Glomerular visceral epithelial cell (primary cell): ENCODE measurements around the gene OTUD5.

Experiments used
- DNase-seq: peaks from one replicate; pipeline ENCODE4 v3.0.0-alpha.2; 2016; ENCODE audit errors: extremely low spot score

The OTUD5 gene

DNA sequence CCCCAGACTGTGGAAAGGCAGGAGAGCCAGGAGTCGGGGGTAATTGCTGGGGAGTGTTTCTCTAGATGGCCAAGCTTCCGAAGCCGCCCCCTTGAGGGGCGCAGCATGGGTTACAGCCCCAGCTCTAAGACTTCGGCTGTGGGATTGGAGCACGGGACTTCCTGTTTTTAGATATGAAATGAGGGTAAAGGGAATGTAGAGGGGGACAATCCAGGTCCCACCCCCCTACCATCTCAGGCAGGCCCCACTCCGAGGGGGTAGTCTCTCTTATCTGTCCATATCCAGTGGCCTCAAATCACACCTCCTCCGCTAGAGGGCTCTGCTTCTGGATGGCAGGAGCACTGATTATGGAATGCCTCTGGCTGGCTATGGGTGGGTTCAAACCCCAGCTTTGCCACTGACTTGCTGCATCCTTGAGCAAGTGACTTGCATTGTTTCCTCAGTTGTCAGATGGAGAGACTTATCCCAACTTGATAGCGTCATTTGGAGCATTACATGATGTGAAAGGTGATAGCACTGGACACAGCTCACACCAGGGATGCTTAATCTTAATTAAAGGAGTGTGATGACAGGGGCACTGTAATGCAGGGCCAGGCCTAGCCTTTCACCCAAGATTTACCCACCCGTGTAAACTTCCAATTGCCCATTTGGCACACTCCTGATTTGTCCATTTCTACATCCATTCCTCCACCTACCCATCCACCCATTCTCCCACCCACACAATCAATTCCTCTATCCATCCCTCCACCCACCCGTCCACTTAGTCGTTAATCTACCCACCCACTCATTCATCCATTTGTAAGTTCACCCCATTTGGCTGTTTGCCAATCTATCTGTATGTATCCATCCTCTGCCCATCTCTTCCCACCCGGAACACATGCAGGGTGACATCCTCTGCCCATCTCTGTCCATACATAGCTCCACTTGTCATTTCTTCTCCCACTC is 15.1 kb upstream of the OTUD5 start:
- DNase-seq = peak; percentile 51

DNA sequence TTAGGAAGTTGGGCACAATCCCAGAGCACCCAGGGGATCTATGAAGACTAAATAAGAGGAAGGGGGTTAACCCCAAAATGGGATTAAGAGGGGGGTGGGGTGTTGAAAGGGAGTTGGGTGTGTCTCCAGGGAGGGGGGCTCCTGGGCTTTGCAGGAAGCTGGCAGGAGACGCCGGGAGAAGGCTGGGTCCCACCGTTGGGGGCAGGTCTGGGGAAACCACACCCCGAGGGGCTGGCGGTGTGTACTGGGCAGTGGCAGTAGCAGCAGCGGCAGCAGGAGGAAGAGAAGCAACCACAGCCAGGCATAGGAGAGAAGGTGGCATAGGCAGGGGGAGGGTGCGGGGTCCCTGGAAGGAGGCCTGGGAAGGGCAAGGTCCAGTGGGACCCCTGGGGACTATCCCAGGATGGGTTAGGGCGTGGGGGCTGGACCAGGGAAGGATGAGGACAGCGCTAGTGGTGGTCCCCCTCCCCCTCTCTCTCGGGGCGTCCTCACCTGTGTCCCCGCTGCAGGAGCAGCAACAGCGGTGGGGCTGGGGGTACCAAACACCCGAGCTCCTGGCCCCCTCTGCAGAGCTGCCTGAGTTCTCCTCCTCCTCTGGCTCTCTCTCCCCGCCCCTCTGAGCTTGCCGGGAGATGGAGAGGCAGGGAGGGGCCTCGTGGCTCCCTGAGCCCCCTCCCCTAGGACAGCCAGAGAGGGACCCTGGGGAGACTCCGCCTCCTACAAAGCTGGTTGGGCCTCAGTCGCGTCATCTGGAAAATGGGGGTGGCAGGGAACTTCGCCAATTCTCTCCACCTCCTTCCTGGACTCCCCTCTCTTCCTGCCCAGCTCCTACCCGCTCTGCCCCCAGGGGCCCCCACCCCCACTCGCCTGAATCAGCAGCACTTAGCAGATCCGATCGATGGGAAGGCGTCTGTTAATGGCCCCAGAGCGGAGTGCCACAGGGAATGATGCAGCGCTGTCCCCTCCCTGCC is 14.1 kb upstream of the OTUD5 start, which contains the start of gene KCND1:
Gene KCND1, minus strand, starts transcription at position 596 of the 971 bp plus-strand sequence. CDS start 1,573 bp downstream, outside the sequence.
- peak; percentile 62 for DNase-seq

DNA sequence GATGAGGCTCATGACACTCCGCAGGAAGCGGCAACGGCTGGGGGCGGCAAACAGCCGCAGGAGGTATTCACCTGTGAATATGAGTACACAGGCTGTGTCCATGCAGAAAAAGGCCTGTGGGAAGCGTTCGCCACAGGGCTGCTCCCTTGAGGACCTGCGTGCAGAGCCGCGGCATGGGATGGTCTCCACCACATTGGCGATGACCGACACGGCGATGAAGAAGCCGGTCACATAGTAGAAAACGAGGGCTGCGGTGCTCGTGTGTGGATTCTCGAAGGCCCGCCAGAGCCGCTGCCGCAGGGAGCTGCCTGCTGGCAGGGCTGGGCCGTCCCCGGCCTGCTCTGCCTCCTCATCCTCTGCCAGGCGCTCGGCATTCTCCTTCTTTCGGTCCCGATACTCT is 12.1 kb upstream of the OTUD5 start:
- no peak for DNase-seq

DNA sequence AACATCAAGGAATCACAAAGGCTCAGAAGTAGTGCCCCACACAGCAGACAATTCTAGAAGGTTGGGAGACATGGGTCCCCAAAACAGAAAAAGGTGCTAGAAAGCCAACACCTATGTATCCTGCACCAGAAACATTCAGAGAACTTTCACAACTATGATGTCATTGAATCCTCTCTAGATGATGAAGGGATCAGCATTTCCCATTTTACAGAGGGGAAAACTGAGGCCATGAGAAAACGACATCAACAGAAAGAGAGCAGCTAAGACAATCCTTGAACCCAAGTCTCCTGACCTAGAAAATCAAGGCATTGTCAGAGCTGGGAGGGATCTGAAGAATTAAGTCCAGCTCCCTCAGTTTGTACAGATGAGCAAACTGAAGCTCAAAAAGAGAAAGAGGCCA is 11.0 kb upstream of the OTUD5 start:
- no peak for DNase-seq

DNA sequence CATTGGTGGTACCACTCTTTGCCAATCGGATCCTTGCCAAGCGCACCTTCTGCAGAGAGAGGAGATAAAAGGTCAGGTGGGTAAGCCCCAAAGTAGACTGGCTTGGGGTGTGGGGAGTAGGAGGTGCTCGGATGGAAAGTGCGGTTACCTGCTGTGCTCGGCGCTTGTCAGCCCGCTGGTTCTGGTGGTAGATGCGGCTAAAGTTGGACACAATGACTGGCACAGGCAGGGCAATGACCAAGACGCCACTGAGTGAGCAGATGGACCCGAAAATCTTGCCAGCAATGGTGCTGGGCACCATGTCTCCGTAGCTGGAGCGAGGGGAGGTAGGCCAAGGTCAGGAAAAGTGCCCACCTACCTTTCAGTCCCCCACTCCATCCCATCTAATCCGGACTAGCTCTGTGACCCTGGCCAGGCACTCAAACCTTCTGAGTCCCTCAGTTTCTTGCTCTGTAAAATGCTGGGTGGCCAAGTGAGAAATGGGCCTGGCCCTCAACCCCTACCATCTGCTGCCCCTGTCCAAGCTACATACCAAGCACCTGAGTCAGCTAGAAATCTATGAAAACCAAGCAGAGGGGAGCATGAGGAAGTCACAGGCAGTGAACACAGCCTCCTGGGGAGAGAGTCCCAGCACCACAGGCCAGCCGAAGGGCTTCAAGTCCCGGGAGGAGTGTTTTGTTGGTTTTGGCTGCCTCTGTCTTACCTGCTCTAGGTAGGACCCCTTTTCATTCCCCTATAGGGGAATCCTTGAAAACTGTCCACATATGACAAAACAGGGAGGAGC is 9.6 kb upstream of the OTUD5 start:
- DNase-seq = peak; percentile 62

DNA sequence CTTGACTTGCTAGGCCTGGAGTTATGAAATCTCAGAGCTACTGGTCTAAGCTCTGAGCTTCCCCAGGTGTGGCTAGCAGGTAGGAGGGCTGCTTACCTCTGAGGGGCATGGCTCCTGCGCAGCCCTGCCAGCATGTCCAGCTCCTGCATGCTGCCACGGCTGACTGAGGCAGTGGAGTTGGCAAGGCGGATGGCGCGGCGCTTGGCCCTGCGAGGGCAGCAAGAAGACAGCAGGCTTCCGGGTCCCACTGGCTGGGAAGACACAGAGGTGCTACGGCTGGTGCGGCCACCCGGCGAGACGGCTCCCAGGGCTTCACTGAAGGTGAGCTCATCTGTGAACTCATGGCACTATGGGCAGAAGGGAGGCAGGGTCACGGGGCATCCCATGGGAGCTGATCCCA is 8.6 kb upstream of the OTUD5 start:
- no peak for DNase-seq

DNA sequence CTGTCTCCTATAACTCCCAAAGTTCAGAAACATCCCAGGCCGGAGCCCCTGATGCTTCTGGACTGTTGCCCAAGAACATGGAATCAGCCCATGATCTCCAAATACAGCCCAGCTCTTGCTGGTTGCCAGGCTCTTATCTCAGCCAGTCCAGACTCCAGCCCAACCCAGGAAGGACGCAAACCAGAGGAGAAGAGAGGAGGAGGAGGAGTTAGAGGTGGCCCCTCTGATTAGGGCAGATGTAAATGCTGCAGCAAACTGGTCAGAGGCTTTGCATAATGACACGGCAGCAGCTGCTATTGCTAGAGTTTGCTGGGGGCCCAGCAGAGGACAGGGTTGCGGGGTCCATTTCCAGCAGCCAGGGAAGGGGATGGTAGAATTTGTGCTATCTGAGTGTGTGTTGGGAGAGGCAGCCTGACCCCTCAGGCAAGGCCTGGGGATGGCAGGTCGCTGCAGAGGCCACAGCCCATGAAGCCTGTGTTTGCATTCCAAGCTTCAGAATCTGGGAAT is 4.2 kb upstream of the OTUD5 start:
- no peak for DNase-seq

DNA sequence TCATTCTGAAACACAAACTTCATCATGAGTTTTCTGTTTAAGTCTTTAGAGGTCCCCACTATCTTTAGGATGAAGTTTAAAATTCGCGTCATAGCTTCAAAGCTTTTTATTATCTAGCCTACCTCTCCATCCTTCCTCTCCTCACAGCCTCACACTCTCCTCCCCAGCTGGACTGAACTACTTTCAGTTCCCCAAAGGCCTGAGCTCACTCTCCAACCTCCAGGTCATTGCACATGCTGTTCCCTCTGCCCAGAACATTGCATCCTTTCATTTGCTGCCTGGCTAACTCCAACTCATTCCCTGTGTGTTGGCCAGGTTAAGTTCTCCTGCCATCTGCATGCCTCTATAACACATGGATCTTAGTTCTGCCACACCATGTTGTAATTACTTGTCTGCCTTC is 2.9 kb upstream of the OTUD5 start:
- DNase-seq = no peak

DNA sequence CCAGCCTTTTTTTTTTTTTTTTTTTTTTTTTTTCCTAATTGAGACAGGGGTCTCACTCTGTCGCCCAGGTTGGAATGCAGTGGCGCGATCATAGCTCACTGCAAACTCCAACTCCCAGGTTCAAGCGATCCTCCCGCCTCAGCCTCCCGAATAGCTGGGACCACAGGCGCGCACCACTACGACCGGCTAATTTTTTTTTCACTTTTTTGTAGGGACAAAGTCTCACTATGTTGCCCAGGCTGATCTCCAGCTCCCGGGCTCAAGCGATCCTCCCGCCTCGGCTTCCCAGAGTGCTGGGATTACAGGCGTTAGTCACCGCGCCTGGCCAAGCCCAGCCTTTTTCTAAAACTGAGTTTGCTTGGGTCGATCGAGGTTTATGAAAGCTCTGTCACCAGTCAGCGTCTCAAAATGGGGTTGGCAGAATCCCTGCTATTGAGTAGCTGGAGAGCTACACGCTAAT is 1.3 kb upstream of the OTUD5 start:
- peak; percentile 43 for DNase-seq

DNA sequence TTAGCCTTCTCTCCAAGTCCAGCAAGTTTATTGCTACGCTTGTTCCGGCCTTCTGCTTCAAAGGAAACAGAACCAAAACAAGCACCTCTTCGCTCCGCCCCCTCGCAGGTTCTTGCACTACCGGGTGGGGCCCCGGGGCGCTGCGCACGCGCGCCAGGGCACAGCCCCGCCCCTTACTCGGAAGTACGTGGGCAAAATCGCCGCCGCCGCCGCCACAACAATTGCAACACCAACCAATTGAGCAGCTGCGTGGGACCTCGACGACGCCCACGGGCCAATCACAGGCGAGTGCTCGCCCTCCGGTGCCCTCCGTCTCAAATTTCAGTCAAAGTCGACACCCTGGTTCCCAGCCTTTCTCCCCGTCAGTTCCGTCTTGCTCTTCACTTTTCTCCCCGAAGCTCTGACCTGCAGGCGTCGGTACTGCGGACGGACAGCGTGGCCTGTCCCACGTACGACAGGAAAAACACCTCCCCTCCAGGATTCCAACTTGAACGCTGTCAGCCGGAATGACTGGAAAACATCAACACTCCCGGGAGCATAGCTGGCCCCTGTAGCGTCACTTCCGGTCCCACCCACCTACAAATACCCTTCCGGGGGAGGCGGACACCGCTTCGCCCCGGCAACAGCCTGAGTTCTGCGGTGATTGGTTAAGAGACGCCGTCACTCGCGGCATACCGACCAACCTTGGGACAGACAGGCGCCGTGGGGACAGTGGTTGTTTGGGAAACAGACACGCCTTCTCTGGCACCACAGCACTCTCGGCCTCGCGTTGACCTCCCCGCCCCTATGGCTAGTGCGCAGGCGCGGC is 624 bp upstream of the OTUD5 start:
- DNase-seq = peak; percentile 97

DNA sequence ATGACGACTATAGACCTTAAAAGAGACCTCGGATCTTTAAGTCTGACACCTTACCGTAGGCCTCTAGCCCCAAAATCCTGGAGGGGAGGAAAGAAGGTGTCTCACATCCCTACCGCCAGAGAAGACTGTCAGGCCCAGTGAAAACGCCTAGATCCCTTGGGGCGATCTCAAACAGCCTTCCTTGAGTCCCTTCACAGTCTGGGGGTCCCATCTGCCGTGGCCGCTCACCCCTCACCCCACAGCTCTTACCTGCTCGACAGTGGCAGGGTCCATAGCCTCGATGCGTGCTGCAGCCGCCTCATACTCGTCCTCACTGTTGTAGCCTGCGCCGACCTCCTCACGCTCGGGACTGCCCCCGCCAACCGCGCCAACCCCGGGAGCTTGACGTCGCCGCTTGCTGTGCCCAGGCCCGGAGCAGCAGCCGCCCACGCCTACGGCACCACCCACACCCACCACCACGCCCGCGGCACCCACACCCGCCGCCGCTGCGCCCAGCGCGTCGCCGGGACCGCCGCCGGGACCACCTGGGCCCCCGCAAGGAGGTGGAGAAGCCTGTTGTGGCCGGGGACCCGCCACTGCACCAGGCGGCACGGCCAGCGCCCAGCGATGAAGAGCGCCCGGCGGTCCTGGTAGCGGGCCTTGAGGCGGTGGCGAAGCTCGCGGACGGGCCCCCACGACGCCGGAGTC is 536 bp downstream of the OTUD5 start:
- no peak for DNase-seq

DNA sequence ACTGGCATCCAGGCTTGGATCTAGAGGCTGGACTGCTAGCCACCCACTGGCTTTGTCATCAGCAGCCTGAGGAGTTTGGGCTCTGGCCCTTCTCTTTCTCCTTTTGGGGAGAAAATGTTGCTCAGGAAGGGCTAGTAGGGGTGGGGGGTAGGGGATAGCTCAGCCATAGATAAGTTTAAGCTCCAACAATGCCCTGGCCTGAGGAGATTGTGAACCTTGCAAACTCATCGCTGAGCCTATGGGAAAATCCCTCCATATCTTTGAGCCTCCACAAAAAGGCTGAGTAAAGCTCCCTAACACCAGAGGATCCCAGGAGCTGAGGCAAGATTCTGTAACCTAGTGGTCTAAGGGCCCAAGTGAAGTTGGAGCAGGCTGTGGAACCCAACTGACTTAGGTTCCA is 8.8 kb downstream of the OTUD5 start:
- no peak for DNase-seq

DNA sequence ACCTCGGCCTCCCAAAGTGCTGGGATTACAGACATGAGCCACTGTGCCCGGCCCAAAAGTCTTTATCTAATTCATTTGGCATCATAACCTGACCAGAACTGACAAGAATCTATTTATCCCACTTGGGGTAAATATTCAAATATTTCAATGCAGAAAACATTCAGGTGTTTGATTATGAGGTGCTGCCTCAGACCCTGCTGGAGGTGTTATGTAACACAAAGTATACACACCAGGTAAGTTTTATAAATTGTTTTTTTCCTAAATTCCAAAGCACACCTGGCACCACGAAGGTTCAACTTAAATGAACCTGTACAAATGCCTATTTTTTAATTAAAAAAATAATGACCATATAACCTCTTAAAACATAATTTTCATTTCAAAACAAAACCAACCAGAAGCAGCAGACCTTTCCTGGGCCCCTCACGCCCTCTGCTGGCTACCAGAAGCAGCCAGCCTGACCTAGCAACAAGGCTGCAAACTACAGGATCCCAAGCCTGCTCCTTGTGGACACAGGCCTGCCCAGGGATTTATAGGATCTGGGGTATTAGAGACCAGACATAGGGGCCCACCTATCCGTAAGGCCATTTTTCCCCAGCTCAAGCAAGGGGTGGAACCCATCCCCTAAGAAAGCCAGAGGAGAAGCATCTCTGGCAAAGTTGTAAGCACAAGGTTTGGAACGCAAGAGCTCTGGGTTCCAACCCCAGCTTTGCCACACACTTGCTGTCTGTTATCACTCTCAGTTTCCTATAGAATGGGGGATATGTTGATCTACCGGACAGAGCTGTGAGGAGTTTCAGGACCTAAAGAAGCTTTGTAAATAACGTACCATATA is 11.7 kb downstream of the OTUD5 start:
- peak; percentile 37 for DNase-seq

DNA sequence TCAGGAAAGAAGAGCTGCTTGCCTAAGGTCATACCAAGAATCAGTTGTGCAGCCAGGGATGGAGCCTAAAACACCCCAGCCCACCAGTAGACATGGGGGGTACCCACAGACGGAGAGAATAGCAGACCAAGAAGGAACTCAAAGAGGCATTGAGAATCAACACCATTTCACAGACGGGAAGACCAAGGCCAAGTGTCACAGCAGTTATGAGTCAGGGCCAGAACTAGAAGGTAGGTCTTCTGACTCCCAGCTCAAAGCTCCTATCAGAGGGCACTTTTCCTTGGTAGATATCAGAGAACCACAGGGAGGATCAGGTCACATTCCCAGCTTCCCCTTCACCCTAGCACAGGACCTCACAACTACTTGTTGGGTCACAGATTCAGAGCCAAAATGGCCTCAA is 14.5 kb downstream of the OTUD5 start:
- no peak for DNase-seq

DNA sequence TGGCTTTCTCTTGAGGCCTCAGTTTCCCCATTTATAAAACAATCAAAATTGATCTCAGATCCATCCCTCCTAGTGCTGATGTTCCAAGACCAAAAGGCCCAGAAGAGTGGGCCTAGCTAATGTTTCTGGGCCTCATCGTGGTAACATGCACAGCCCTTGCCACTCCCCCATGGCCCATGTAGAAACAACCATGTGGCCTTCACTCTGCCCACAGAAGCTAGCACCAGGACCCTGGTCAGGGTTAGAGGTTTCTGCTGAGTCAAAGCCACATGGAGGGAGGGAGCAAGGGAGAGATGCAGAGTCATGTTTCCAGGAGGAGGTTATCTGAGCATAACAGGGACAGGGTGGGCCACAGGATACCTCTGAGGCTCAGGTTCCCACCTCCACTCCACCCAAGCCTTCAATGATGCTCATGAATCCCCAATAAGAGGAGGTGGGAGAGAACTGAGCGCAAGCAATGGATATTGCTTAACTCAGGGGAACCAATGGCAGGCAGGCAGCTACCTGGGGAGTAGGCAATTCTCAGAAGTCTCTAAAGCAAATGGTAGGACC is 16.9 kb downstream of the OTUD5 start:
- DNase-seq = no peak

DNA sequence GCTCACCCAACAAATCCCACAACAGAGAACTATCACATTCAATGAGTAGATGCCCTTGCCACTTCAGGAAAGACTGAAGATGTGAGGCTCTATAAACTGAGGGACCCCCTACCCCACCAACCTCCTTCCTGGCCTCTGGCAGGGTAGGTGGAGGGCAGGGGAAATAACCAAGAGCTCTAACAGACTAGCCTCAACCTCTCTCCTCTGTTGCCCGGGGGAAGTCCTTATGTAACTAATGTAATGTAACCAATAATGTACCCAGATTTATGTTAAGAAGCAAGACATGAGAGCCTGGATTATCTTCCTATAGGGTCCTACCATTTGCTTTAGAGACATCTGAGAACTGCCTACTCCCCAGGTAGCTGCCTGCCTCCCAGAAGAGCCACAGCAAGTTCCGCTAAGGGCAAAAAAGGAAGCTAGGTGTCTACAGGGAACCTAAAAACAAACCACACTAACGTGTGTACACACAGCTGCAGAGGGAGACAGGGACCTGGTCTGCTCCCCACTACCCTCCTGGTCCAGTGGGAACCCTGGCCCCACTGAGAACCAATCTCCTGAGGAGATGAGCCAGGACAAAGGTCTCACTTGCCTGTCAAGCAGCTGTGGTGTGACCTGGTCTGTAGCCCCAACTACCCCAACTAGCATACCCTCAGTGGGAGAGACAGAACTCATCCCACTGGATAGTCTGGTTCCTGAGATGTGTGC is 17.7 kb downstream of the OTUD5 start:
- no peak for DNase-seq

DNA sequence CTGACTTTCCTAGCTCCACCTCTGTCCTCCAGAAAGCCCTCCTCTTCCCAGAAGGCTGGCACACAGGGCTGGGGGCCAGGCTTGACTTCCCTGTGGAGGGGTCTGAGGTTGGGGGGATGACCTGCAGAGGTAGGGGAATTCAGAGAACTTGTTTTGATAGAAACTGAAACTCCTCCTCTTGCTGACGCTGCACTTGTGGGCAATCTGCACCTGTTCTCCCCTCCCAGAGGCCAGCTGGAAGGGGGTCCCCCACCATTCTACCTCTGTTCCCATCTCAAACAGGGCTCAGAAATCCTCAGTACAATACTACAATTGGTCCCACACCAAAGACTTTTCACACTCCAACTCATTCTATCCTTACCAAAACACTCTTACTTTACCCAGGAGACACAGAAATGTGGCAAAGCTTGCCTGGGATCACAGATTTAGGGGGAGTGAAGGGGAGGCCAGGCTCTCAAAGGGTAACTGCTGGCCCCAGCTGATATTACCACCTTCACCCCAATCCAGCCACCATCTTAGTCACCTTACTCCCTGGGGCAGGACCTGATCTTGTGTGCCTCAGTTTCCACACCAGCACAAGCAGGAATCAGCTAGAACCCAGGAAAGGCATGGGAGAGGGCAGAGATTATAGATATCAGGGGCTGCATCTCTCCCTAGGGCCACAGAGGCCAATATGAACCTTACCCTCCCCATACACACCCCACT is 18.5 kb downstream of the OTUD5 start:
- DNase-seq = no peak
